NCI-H526 (cell line): ENCODE measurements around the gene AGPAT4.
"Not testable (repeated sequence)": the region's sequence is repeated elsewhere in the genome, so short reads cannot be mapped to it uniquely, and the experiment has no call there.

ENCODE experiments used
- DNase-seq, 2 experiments: peaks; one replicate each; lab custom pipeline; 2025; lab: John Stamatoyannopoulos, UW

The AGPAT4 gene

GRCh38 chr6:161273752-161274487, at the start of gene AGPAT4:
AGPAT4 (minus strand) TSS chr6:161274061; CDS start chr6:161232213, 41,848 bp downstream.
- DNase-seq: peak; percentile 87 to 90

- DNase-seq: peak; percentile 5 to 19
These were observed 45.4 kb upstream of the AGPAT4 start for GRCh38 chr6:161319231-161319630.

GRCh38 chr6:161318456-161318855, 44.6 kb upstream of the AGPAT4 start:
- DNase-seq: peak; percentile 56 to 72

- DNase-seq: no peak
These were observed 42.7 kb upstream of the AGPAT4 start for GRCh38 chr6:161316531-161316930.

- not testable (repeated sequence) for DNase-seq
These were observed 41.5 kb upstream of the AGPAT4 start for GRCh38 chr6:161315246-161315917.

- not testable (repeated sequence) for DNase-seq
These were observed 40.8 kb upstream of the AGPAT4 start for GRCh38 chr6:161314541-161315245.

- DNase-seq: no peak
These were observed 40.2 kb upstream of the AGPAT4 start for GRCh38 chr6:161313940-161314509.

GRCh38 chr6:161313475-161313874, 39.6 kb upstream of the AGPAT4 start:
- not testable (repeated sequence) for DNase-seq

- DNase-seq: not testable (repeated sequence)
These were observed 35.9 kb upstream of the AGPAT4 start for GRCh38 chr6:161309774-161310173.

- peak in 1 of 2 experiments; percentile 11 for DNase-seq
These were observed 34.3 kb upstream of the AGPAT4 start for GRCh38 chr6:161308075-161308655.

GRCh38 chr6:161305860-161306259, 32.0 kb upstream of the AGPAT4 start:
- no peak for DNase-seq

- no peak for DNase-seq
These were observed 29.9 kb upstream of the AGPAT4 start for GRCh38 chr6:161303628-161304340.

GRCh38 chr6:161302949-161303348, 29.1 kb upstream of the AGPAT4 start:
- no peak for DNase-seq

- no peak for DNase-seq
These were observed 27.5 kb upstream of the AGPAT4 start for GRCh38 chr6:161301338-161301737.

- no peak for DNase-seq
These were observed 27.0 kb upstream of the AGPAT4 start for GRCh38 chr6:161300823-161301222.

- DNase-seq: no peak
These were observed 25.9 kb upstream of the AGPAT4 start for GRCh38 chr6:161299726-161300125.

- no peak for DNase-seq
These were observed 21.9 kb upstream of the AGPAT4 start for GRCh38 chr6:161295784-161296183.

GRCh38 chr6:161292650-161293281, 18.9 kb upstream of the AGPAT4 start:
- DNase-seq: no peak

- peak; percentile 47 to 63 for DNase-seq
These were observed 18.3 kb upstream of the AGPAT4 start for GRCh38 chr6:161292145-161292544.

- no peak for DNase-seq
These were observed 16.9 kb upstream of the AGPAT4 start for GRCh38 chr6:161290751-161291150.

- DNase-seq: no peak
These were observed 10.8 kb upstream of the AGPAT4 start for GRCh38 chr6:161284653-161285052.
